ENCODE results near the gene LAIR2.
A peak's percentile ranks its signal among the peaks of the same experiment; 100 is the strongest.

The LAIR2 gene

GRCh38 chr19:54462655-54463530 lies 39.7 kb upstream of the LAIR2 start:
- peak; percentile 35 for TF ChIP-seq CTCF (IDR thresholded peaks at IDR 0.05; ENCODE audit: poor library complexity, severe bottlenecking)
- Histone ChIP-seq H3K27me3 (ENCODE audit: insufficient read depth, poor library complexity, severe bottlenecking) (no peaks in the 10 kb centered on the region), H3K27ac (ENCODE audit: poor library complexity, severe bottlenecking) (peak overlapping the region; percentile 91), H3K4me3 (ENCODE audit: severe bottlenecking) (peak overlapping the region; percentile 69), H3K36me3 (ENCODE audit: low read depth) (peaks cover 32% of the 10 kb centered on the region), H3K9me3 (ENCODE audit: severe bottlenecking) (no peaks in the 10 kb centered on the region), H3K4me1 (ENCODE audit: insufficient read depth, poor library complexity, severe bottlenecking) (no peaks in the 10 kb centered on the region)
- ATAC-seq (ENCODE audit: low read depth) (peak; percentile 8; the same call in 2 of the 3 replicates), DNase-seq (ENCODE audit: low spot score) (no peak)

GRCh38 chr19:54463531-54464043 lies 39.0 kb upstream of the LAIR2 start, which contains the start of gene LENG9:
TSS of gene LENG9 (minus strand) at chr19:54463778. CDS start at chr19:54463526, 252 bp downstream.
- peak within 1 kb of the TSS; percentile 91 for H3K27ac ChIP-seq (ENCODE audit: poor library complexity, severe bottlenecking)
- DNase-seq (ENCODE audit: low spot score) = peak; percentile 99

GRCh38 chr19:54464044-54464629 lies 38.5 kb upstream of the LAIR2 start:
- no peaks in the 10 kb centered on the region for H3K4me1 ChIP-seq (ENCODE audit: insufficient read depth, poor library complexity, severe bottlenecking)
- TF ChIP-seq CTCF (IDR thresholded peaks at IDR 0.05; ENCODE audit: poor library complexity, severe bottlenecking) = no peak
- H3K27ac ChIP-seq (ENCODE audit: poor library complexity, severe bottlenecking) = peak overlapping the region; percentile 91
- DNase-seq (ENCODE audit: low spot score) (peak; percentile 99), ATAC-seq (ENCODE audit: low read depth) (peak; percentile 58)
- H3K36me3 ChIP-seq (ENCODE audit: low read depth) = peaks cover 21% of the 10 kb centered on the region
- H3K27me3 ChIP-seq (ENCODE audit: insufficient read depth, poor library complexity, severe bottlenecking) = no peaks in the 10 kb centered on the region
- H3K9me3 ChIP-seq (ENCODE audit: severe bottlenecking) = no peaks in the 10 kb centered on the region
- H3K4me3 ChIP-seq (ENCODE audit: severe bottlenecking) = peak overlapping the region; percentile 69

More at GRCh38 chr19:54463531-54464043, 39.0 kb upstream of the LAIR2 start, which contains the start of gene LENG9:
- Histone ChIP-seq H3K27me3 (ENCODE audit: insufficient read depth, poor library complexity, severe bottlenecking) (no peaks in the 10 kb centered on the region), H3K4me3 (ENCODE audit: severe bottlenecking) (peak within 1 kb of the TSS; percentile 69), H3K4me1 (ENCODE audit: insufficient read depth, poor library complexity, severe bottlenecking) (no peaks in the 10 kb centered on the region), H3K9me3 (ENCODE audit: severe bottlenecking) (no peaks in the 10 kb centered on the region), H3K36me3 (ENCODE audit: low read depth) (peaks cover 25% of the 10 kb centered on the region)
- ATAC-seq (ENCODE audit: low read depth) = peak; percentile 63
- no peak for TF ChIP-seq CTCF (IDR thresholded peaks at IDR 0.05; ENCODE audit: poor library complexity, severe bottlenecking)

GRCh38 chr19:54464630-54465425 lies 37.8 kb upstream of the LAIR2 start:
- DNase-seq (ENCODE audit: low spot score) (peak; percentile 95), ATAC-seq (ENCODE audit: low read depth) (peak; percentile 59)
- Histone ChIP-seq H3K4me3 (ENCODE audit: severe bottlenecking) (peak overlapping the region; percentile 69), H3K36me3 (ENCODE audit: low read depth) (peaks cover 18% of the 10 kb centered on the region), H3K27me3 (ENCODE audit: insufficient read depth, poor library complexity, severe bottlenecking) (no peaks in the 10 kb centered on the region), H3K4me1 (ENCODE audit: insufficient read depth, poor library complexity, severe bottlenecking) (peaks cover 6% of the 10 kb centered on the region), H3K27ac (ENCODE audit: poor library complexity, severe bottlenecking) (peak overlapping the region; percentile 91), H3K9me3 (ENCODE audit: severe bottlenecking) (no peaks in the 10 kb centered on the region)
- no peak for TF ChIP-seq CTCF (IDR thresholded peaks at IDR 0.05; ENCODE audit: poor library complexity, severe bottlenecking)

All from RWPE2 (cell line).